Endothelial cell of umbilical vein (primary cell): Measurements from ENCODE around the gene AGAP2. TPM values are rescaled to one million over a fixed set of nuclear protein-coding genes. Genes with fewer than 3 reads are reported as not detected.

Experiments
- BruUV-seq: library from RNA; stranded (reverse); fragments of 400-500 nt; replicated peaks from 2 replicates; lab custom pipeline; 2021; lab: Mats Ljungman, UMichigan
- CTCF ChIA-PET: fragments of 300-600, 350-600 bp; sonication (Branson Sonifier 250); formaldehyde crosslinking; loops from one replicate; lab custom pipeline; 2021; ENCODE audit warnings: antibody characterized with exemption, inconsistent platforms; lab: Charles Lee
- POLR2A ChIA-PET: fragments of 300-600, 350-600 bp; sonication (Branson Sonifier 250); formaldehyde crosslinking; loops from one replicate; lab custom pipeline; 2021; ENCODE audit warnings: antibody characterized with exemption, inconsistent platforms; lab: Charles Lee
- DNase-seq: peaks from one replicate; pipeline ENCODE4 v3.0.0-alpha.2; 2011; ENCODE audit warnings: low read depth, low spot score
- FAIRE-seq: peaks from 2 replicates; lab custom pipeline; 2011; peaks lifted over from hg19 to GRCh38; lab: Jason Lieb, UNC
- H2AFZ ChIP-seq: 2 replicates; pipeline ENCODE4 v1.6.0; 2012; ENCODE audit warnings: low read depth, low read length, control low read depth, inconsistent platforms
- H3K27ac ChIP-seq: 2 replicates; pipeline ENCODE4 v1.5.1; 2011; ENCODE audit warnings: low read depth, mild to moderate bottlenecking, control low read depth, low read length, moderate library complexity; ENCODE audit not compliant: insufficient read depth
- H3K27me3 ChIP-seq, 2 experiments: 2 replicates each; pipeline versions ENCODE4 v1.6.0 to v1.6.1; 2011; ENCODE audit warnings: low read length in 2 of 2, mixed read lengths in 1 of 2; ENCODE audit not compliant: control insufficient read depth in 2 of 2, insufficient read depth in 2 of 2
- H3K36me3 ChIP-seq, 2 experiments: 2 replicates in 1 of 2; 3 replicates in 1 of 2; pipeline ENCODE4 v1.5.1; 2011; ENCODE audit warnings: low read length in 2 of 2, mild to moderate bottlenecking in 1 of 2, moderate library complexity in 1 of 2; ENCODE audit not compliant: control insufficient read depth in 2 of 2, insufficient read depth in 2 of 2; ENCODE audit errors: extremely low read depth in 1 of 2
- H3K4me1 ChIP-seq: 3 replicates; pipeline ENCODE4 v1.5.1; 2011; ENCODE audit warnings: mild to moderate bottlenecking, low read length; ENCODE audit not compliant: control insufficient read depth, insufficient read depth; ENCODE audit errors: extremely low read depth
- H3K4me2 ChIP-seq: 2 replicates; pipeline ENCODE4 v1.6.1; 2011; ENCODE audit warnings: low read length, control low read depth, mixed read lengths; ENCODE audit not compliant: insufficient read depth
- H3K4me3 ChIP-seq, 3 experiments: fragments of 200-600 bp in 1 of 3; sonication (generic), shearing (Covaris generic) in 1 of 3; replicated peaks in 1 of 3; 2 replicates each; pipeline ENCODE4 v1.5.1; 2011 to 2016; ENCODE audit warnings: control low read depth in 3 of 3, low read length in 3 of 3, mild to moderate bottlenecking in 2 of 3, inconsistent platforms in 1 of 3, low read depth in 1 of 3, moderate library complexity in 1 of 3; ENCODE audit not compliant: insufficient read depth in 1 of 3
- H3K79me2 ChIP-seq: 2 replicates; pipeline ENCODE4 v1.6.0; 2012; ENCODE audit warnings: low read length, inconsistent platforms; ENCODE audit not compliant: control insufficient read depth, insufficient read depth
- H3K9ac ChIP-seq: replicated peaks from 2 replicates; pipeline ENCODE3; 2011; ENCODE audit warnings: low read length, control low read depth; ENCODE audit not compliant: insufficient read depth; ENCODE audit errors: extremely low read depth
- H3K9me1 ChIP-seq: replicated peaks from 3 replicates; pipeline ENCODE4 v1.6.0; 2011; ENCODE audit warnings: mild to moderate bottlenecking, low read length; ENCODE audit not compliant: control insufficient read depth, insufficient read depth; ENCODE audit errors: extremely low read depth
- H3K9me3 ChIP-seq: replicated peaks from 2 replicates; pipeline ENCODE4 v1.5.1; 2012; ENCODE audit warnings: low read length, inconsistent platforms; ENCODE audit not compliant: control insufficient read depth, insufficient read depth
- H4K20me1 ChIP-seq: replicated peaks from 2 replicates; pipeline ENCODE3; 2011; ENCODE audit warnings: mild to moderate bottlenecking, low read length; ENCODE audit not compliant: control insufficient read depth, insufficient read depth; ENCODE audit errors: extremely low read depth
- EZH2 ChIP-seq: IDR thresholded peaks from 2 replicates; pipeline ENCODE4 v1.6.1; 2012; ENCODE audit warnings: borderline replicate concordance, low read depth, mild to moderate bottlenecking, moderate library complexity, low read length, inconsistent platforms; ENCODE audit not compliant: severe bottlenecking
- JUN ChIP-seq: IDR thresholded peaks from 2 replicates; pipeline ENCODE4 v1.6.1; 2011; ENCODE audit warnings: borderline replicate concordance, low read depth; ENCODE audit not compliant: insufficient read length, insufficient read depth
- POLR2A ChIP-seq: IDR thresholded peaks from 2 replicates; pipeline ENCODE4 v1.6.1; 2012; ENCODE audit warnings: low read depth, mild to moderate bottlenecking, control low read depth, low read length
- dilution Hi-C: fragments of 300-500 bp; cut with MboI; formaldehyde crosslinking; loops from one replicate; pipeline ENCODE4 v1.15.0; 2019; ENCODE audit warnings: low sequenced_read_pairs; ENCODE audit not compliant: extremely low pct_ligation_motif_present
- intact Hi-C: fragments of 100-400 bp; cut with micrococcal nuclease; formaldehyde crosslinking; loops from one replicate; pipeline ENCODE4 v1.10.0; 2022
- polyA plus RNA-seq, 4 experiments: library from polyadenylated mRNA; depleted of rRNA in 3 of 4; stranded (reverse) in 3 of 4; unstranded in 1 of 4; fragments of >200 nt; gene quantifications; 2 replicates each; pipeline versions ENCODE4 v1.2.1 to v1.2.3, GENCODE V29; 2011 to 2012; ENCODE audit warnings: missing spikeins in 1 of 4
- total RNA-seq: library from RNA; stranded (reverse); gene quantifications from 2 replicates; pipeline ENCODE4 v1.2.3, GENCODE V29; 2021
- TF ChIP-seq, protein P1 (sequence below), 2 donors: IDR thresholded peaks; 1 replicate in 1 of 2; 2 replicates in 1 of 2; pipeline ENCODE4 v1.5.1; 2011; ENCODE audit warnings: low read length in 2 of 2, mild to moderate bottlenecking in 2 of 2, moderate library complexity in 2 of 2, control low read depth in 1 of 2, inconsistent platforms in 1 of 2, low read depth in 1 of 2; ENCODE audit not compliant: insufficient read depth in 1 of 2; ENCODE audit errors: extremely low read depth in 1 of 2

AGAP2 gene
- total and polyA plus RNA-seq, 2 donors (not counting 3 experiments of a cell fraction or from before 2014, with no cell fraction given): 0.04 to 0.24 TPM

- BruUV-seq: no TSS peak
These were observed 10.7 kb downstream of the AGAP2 start for GRCh38 chr12:57727758-57728395.

DNA sequence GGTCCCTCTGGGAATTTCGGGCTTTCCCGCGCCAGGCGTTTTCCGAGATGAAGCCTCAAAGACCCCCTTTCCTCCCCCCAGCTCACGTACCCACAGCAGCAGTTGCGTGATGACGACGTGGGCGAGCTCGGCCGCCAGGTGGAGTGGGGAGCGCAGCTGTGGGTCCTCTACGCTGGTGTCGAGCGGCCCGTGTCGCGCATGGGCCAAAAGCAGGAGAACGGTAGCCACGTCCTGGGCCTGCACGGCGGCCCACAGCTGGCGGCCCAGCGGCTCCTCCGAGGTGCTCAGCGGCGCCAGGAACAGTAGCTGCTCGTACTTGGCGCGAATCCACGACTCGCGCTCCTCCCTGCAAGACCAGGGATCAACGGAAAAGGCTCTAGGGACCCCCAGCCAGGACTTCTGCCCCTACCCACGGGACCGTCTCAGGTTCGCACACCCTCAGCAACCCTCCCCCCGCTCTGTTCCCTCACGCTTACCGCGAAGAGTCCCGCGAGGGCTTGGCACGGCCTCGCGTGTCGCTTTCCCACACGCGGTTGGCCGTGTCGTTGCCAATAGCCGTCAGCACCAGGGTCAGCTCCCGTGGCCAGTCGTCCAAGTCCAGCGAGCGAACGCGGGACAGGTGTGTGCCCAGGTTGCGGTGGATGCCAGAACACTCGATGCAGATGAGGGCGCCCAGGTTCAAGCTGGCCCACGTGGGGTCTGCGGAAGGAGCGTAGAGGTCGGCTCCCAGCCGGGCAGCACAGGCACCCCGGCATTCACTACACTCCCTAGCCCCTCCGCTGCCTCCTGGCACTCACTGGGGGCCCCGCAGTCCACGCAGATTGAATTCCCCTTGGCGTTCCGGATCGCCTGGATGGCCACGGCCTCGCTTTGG is 11.4 kb downstream of the AGAP2 start:
- intact Hi-C loops (loop anchor here (1.0 kb wide), 4 partner anchors 25 to 178 kb away; partner anchors contain the start of genes CDK4, EEF1AKMT3, METTL1 and OS9), dilution Hi-C loops (no loop called here)
- peak overlapping the region; percentile 96 for H2AFZ ChIP-seq
- H3K27ac ChIP-seq: no peak overlapping the region
- peak; percentile 34 for DNase-seq
- H3K9me3 ChIP-seq: no peaks in the 10 kb centered on the region
- TF ChIP-seq, protein P1, sequence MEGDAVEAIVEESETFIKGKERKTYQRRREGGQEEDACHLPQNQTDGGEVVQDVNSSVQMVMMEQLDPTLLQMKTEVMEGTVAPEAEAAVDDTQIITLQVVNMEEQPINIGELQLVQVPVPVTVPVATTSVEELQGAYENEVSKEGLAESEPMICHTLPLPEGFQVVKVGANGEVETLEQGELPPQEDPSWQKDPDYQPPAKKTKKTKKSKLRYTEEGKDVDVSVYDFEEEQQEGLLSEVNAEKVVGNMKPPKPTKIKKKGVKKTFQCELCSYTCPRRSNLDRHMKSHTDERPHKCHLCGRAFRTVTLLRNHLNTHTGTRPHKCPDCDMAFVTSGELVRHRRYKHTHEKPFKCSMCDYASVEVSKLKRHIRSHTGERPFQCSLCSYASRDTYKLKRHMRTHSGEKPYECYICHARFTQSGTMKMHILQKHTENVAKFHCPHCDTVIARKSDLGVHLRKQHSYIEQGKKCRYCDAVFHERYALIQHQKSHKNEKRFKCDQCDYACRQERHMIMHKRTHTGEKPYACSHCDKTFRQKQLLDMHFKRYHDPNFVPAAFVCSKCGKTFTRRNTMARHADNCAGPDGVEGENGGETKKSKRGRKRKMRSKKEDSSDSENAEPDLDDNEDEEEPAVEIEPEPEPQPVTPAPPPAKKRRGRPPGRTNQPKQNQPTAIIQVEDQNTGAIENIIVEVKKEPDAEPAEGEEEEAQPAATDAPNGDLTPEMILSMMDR (IDR thresholded peaks at IDR 0.05; ENCODE audit: extremely low read depth in 1 of 2, insufficient read depth in 1 of 2, low read depth in 1 of 2, low read length in 2 of 2): peak; percentile 27 to 62
- TF ChIP-seq EZH2 (no peak), JUN (no peak)
- peaks cover 7% of the 10 kb centered on the region for H3K4me1 ChIP-seq
- peaks cover 7 to 15% of the 10 kb centered on the region in 2 experiments for H3K27me3 ChIP-seq
- H4K20me1 ChIP-seq: no peaks in the 10 kb centered on the region
- BruUV-seq: TSS peak; percentile 18
- no peaks in the 10 kb centered on the region for H3K79me2 ChIP-seq
- peak overlapping the region in 2 of 3 experiments; percentile 62 to 64 for H3K4me3 ChIP-seq
- FAIRE-seq: peak; percentile 38
- no peaks in the 10 kb centered on the region for H3K9me1 ChIP-seq
- peak overlapping the region; percentile 54 for H3K4me2 ChIP-seq
- H3K9ac ChIP-seq: no peak overlapping the region
- POLR2A ChIA-PET: no interaction called here
- H3K36me3 ChIP-seq: no peaks in the 10 kb centered on the region
- CTCF ChIA-PET: interaction anchor here (1.3 to 4.6 kb wide), 9 partner anchors 10 to 116 kb away, joined by 3 to 48 read pairs (median 6); partner anchors contain the start of genes AGAP2, ARHGEF25, CDK4 and EEF1AKMT3

More at GRCh38 chr12:57727758-57728395, 10.7 kb downstream of the AGAP2 start:
- H2AFZ ChIP-seq: no peak overlapping the region
- H3K9ac ChIP-seq: no peak overlapping the region
- H3K4me1 ChIP-seq: peaks cover 7% of the 10 kb centered on the region
- no peaks in the 10 kb centered on the region for H3K9me1 ChIP-seq
- no peak overlapping the region for H3K4me2 ChIP-seq
- intact Hi-C loops (no loop called here), dilution Hi-C loops (no loop called here)
- no peaks in the 10 kb centered on the region for H3K36me3 ChIP-seq
- no peak for FAIRE-seq
- H3K79me2 ChIP-seq: no peaks in the 10 kb centered on the region
- H3K27ac ChIP-seq: no peak overlapping the region
- no peak for DNase-seq
- H3K4me3 ChIP-seq: no peak overlapping the region
- H3K9me3 ChIP-seq: no peaks in the 10 kb centered on the region
- ChIA-PET POLR2A (no interaction called here), CTCF (interaction anchor here (2.3 to 4.6 kb wide), 2 partner anchors 9 to 14 kb away, joined by 9 to 48 read pairs; partner anchors contain the start of gene AGAP2)
- H3K27me3 ChIP-seq: peaks cover 7 to 21% of the 10 kb centered on the region in 2 experiments
- H4K20me1 ChIP-seq: no peaks in the 10 kb centered on the region
- no peak for TF ChIP-seq POLR2A
